Measurements from ENCODE around the gene TBC1D22A.
"Not testable (repeated sequence)": the region's sequence is repeated elsewhere in the genome, so short reads cannot be mapped to it uniquely, and the experiment has no call there.

The TBC1D22A gene

GRCh38 chr22:47116426-47117341, 354.2 kb downstream of the TBC1D22A start:
- DNase-seq = no peak

- not testable (repeated sequence) for DNase-seq
Measured at GRCh38 chr22:47117442-47117841, 355.0 kb downstream of the TBC1D22A start.

GRCh38 chr22:47119181-47119580, 356.7 kb downstream of the TBC1D22A start:
- DNase-seq = no peak

- DNase-seq = no peak
Measured at GRCh38 chr22:47120399-47120798, 357.9 kb downstream of the TBC1D22A start.

- DNase-seq = no peak
Measured at GRCh38 chr22:47121791-47122190, 359.3 kb downstream of the TBC1D22A start.

GRCh38 chr22:47122441-47123000, 360.1 kb downstream of the TBC1D22A start:
- no peak for DNase-seq

GRCh38 chr22:47123006-47123826, 360.8 kb downstream of the TBC1D22A start:
- no peak for DNase-seq

GRCh38 chr22:47123827-47124442, 361.5 kb downstream of the TBC1D22A start:
- DNase-seq = no peak

- DNase-seq = no peak
Measured at GRCh38 chr22:47124451-47124881, 362.0 kb downstream of the TBC1D22A start.

- no peak for DNase-seq
Measured at GRCh38 chr22:47124961-47125360, 362.5 kb downstream of the TBC1D22A start.

GRCh38 chr22:47125603-47126002, 363.2 kb downstream of the TBC1D22A start:
- DNase-seq = no peak

GRCh38 chr22:47126344-47126811, 363.9 kb downstream of the TBC1D22A start:
- DNase-seq = no peak

GRCh38 chr22:47127441-47127871, 365.0 kb downstream of the TBC1D22A start:
- no peak for DNase-seq

- no peak for DNase-seq
Measured at GRCh38 chr22:47128216-47128615, 365.8 kb downstream of the TBC1D22A start.

GRCh38 chr22:47128622-47129215, 366.3 kb downstream of the TBC1D22A start:
- DNase-seq = no peak

GRCh38 chr22:47129902-47130635, 367.6 kb downstream of the TBC1D22A start:
- no peak for DNase-seq

GRCh38 chr22:47130883-47131631, 368.6 kb downstream of the TBC1D22A start:
- no peak for DNase-seq

GRCh38 chr22:47131632-47132427, 369.4 kb downstream of the TBC1D22A start:
- no peak for DNase-seq

- no peak for DNase-seq
Measured at GRCh38 chr22:47132428-47132825, 370.0 kb downstream of the TBC1D22A start.

Data from NK-92 treated with Interleukin-12 subunit alpha and Interleukin-12 subunit beta, amount 100 ng/mL, for 24 hours (cell line).